GM23338 (cell line): ENCODE data around the gene ARHGAP42. TPM values are rescaled to one million over a fixed set of nuclear protein-coding genes. Genes with fewer than 3 reads are reported as not detected.

ENCODE experiments used
- ATAC-seq: fragments of 200-7000 bp; cut with Tn5 transposase; 3 replicates; pipeline ENCODE4 v1.9.1; 2020
- DNase-seq: peaks from one replicate; pipeline ENCODE4 v3.0.0-alpha.2; 2015; ENCODE audit warnings: low spot score
- H2AFZ ChIP-seq: fragments of 200-600 bp; sonication (generic); 2 replicates; pipeline ENCODE4 v1.8.0; 2016; ENCODE audit warnings: antibody characterized with exemption, mild to moderate bottlenecking, moderate library complexity
- H3F3A ChIP-seq: fragments of 200-600 bp; sonication (generic); replicated peaks from 2 replicates; pipeline ENCODE4 v1.8.0; 2017; ENCODE audit warnings: antibody characterized with exemption, mixed run types, low read depth
- H3K27ac ChIP-seq: fragments of 200-600 bp; sonication (generic); 2 replicates; pipeline ENCODE4 v1.6.1; 2016; ENCODE audit warnings: low read depth
- H3K27me3 ChIP-seq: fragments of 200-600 bp; sonication (generic); 2 replicates; pipeline ENCODE4 v1.8.0; 2016; ENCODE audit warnings: mild to moderate bottlenecking, mixed run types, moderate library complexity; ENCODE audit not compliant: insufficient read depth
- H3K36me3 ChIP-seq: fragments of 200-600 bp; sonication (generic); 2 replicates; pipeline ENCODE4 v1.8.0; 2016; ENCODE audit warnings: mild to moderate bottlenecking; ENCODE audit not compliant: insufficient read depth
- H3K4me1 ChIP-seq: fragments of 200-600 bp; sonication (generic); 2 replicates; pipeline ENCODE4 v1.8.0; 2016; ENCODE audit warnings: mild to moderate bottlenecking, moderate library complexity; ENCODE audit not compliant: insufficient read depth
- H3K4me2 ChIP-seq: fragments of 200-600 bp; sonication (generic); 2 replicates; pipeline ENCODE4 v1.7.1; 2017; ENCODE audit warnings: mixed run types
- H3K4me3 ChIP-seq: fragments of 200-600 bp; sonication (generic); 2 replicates; pipeline ENCODE4 v1.6.1; 2016; ENCODE audit warnings: mixed run types
- H3K79me2 ChIP-seq: fragments of 200-600 bp; sonication (generic); replicated peaks from 2 replicates; pipeline ENCODE4 v1.8.0; 2017; ENCODE audit warnings: mild to moderate bottlenecking; ENCODE audit not compliant: insufficient read depth
- H3K9me2 ChIP-seq: fragments of 200-600 bp; sonication (generic); 2 replicates; pipeline ENCODE4 v1.8.0; 2017; ENCODE audit not compliant: insufficient read depth
- H4K20me1 ChIP-seq: fragments of 200-600 bp; sonication (generic); replicated peaks from 2 replicates; pipeline ENCODE4 v1.8.0; 2017; ENCODE audit warnings: mild to moderate bottlenecking; ENCODE audit not compliant: insufficient read depth
- H3K27ac Mint-ChIP-seq: 2 replicates; pipeline ENCODE4 v1.8.0; 2020; ENCODE audit warnings: inconsistent platforms, mild to moderate bottlenecking, moderate library complexity, mixed read lengths
- H3K27me3 Mint-ChIP-seq: 3 replicates; pipeline ENCODE4 v1.8.0; 2022; ENCODE audit warnings: low read depth, mild to moderate bottlenecking, moderate library complexity, mixed read lengths, inconsistent platforms; ENCODE audit not compliant: insufficient read depth, poor library complexity
- H3K36me3 Mint-ChIP-seq: 3 replicates; pipeline ENCODE4 v1.8.0; 2021; ENCODE audit warnings: low read depth, mild to moderate bottlenecking, inconsistent platforms, moderate library complexity, mixed read lengths
- H3K4me1 Mint-ChIP-seq: 3 replicates; pipeline ENCODE4 v1.8.0; 2020; ENCODE audit warnings: mild to moderate bottlenecking, inconsistent platforms, mixed read lengths
- H3K4me3 Mint-ChIP-seq: 3 replicates; pipeline ENCODE4 v1.8.0; 2021; ENCODE audit warnings: moderate library complexity, mild to moderate bottlenecking, inconsistent platforms, mixed read lengths
- H3K9me3 Mint-ChIP-seq: 3 replicates; pipeline ENCODE4 v1.8.0; 2020; ENCODE audit warnings: moderate library complexity, mild to moderate bottlenecking, inconsistent platforms, mixed read lengths
- CREB1 ChIP-seq: fragments of 250-450 bp; sonication (Bioruptor Pico); IDR thresholded peaks from 2 replicates; pipeline ENCODE4 v1.5.0; 2020; ENCODE audit warnings: low read depth, mild to moderate bottlenecking, moderate library complexity
- CTCF ChIP-seq, 2 experiments: fragments of 200-600 bp in 1 of 2; sonication (generic) in 1 of 2; conservative IDR thresholded peaks; 2 replicates each; pipeline versions ENCODE4 v1.5.1 to v1.6.1; 2016 to 2017; ENCODE audit warnings: antibody characterized with exemption in 2 of 2, low read depth in 2 of 2, mild to moderate bottlenecking in 2 of 2, moderate library complexity in 1 of 2
- ETS1 ChIP-seq: IDR thresholded peaks from 2 replicates; pipeline ENCODE4 v1.6.1; 2016; ENCODE audit warnings: antibody characterized with exemption
- EZH2 ChIP-seq: fragments of 200-600 bp; sonication (generic); IDR thresholded peaks from one replicate; pipeline ENCODE4 v1.8.0; 2017; ENCODE audit warnings: antibody characterized with exemption, mild to moderate bottlenecking, low read depth; ENCODE audit not compliant: unreplicated experiment
- EZH2phosphoT487 ChIP-seq: fragments of 200-600 bp; sonication (generic); IDR thresholded peaks from one replicate; pipeline ENCODE4 v1.8.1; 2018; ENCODE audit warnings: antibody characterized with exemption; ENCODE audit not compliant: unreplicated experiment
- JUNB ChIP-seq: IDR thresholded peaks from one replicate; pipeline ENCODE4 v1.6.1; 2016; ENCODE audit warnings: antibody characterized with exemption; ENCODE audit not compliant: unreplicated experiment
- NANOG ChIP-seq: IDR thresholded peaks from 2 replicates; pipeline ENCODE4 v1.6.1; 2016; ENCODE audit warnings: antibody characterized with exemption, borderline replicate concordance
- POLR2AphosphoS5 ChIP-seq: IDR thresholded peaks from 2 replicates; pipeline ENCODE4 v1.6.1; 2016; ENCODE audit warnings: antibody characterized with exemption, low read depth
- STAT1 ChIP-seq: IDR thresholded peaks from one replicate; pipeline ENCODE4 v1.6.1; 2016; ENCODE audit warnings: antibody characterized with exemption; ENCODE audit not compliant: unreplicated experiment
- ZNF114 ChIP-seq: fragments of 250-450 bp; sonication (Bioruptor Pico); IDR thresholded peaks from 2 replicates; pipeline ENCODE4 v1.5.0; 2020; ENCODE audit warnings: mild to moderate bottlenecking, moderate library complexity
- ZNF331 ChIP-seq: fragments of 250-450 bp; sonication (Bioruptor Pico); IDR thresholded peaks from 2 replicates; pipeline ENCODE4 v1.5.0; 2020; ENCODE audit warnings: low read depth, mild to moderate bottlenecking, moderate library complexity
- polyA plus RNA-seq: library from polyadenylated mRNA; unstranded; fragments of >200 nt; fragmentation: Nextera tagmentation; extraction: Ambion mirVana; gene quantifications from 2 replicates; pipeline ENCODE4 v1.2.1, GENCODE V29; 2016
- total RNA-seq: library from RNA; depleted of rRNA; stranded (reverse); fragments of >200 nt; shearing (Covaris generic); gene quantifications from 2 replicates; pipeline ENCODE4 v1.2.3, GENCODE V29; 2014
- TF ChIP-seq, protein P1 (sequence below): IDR thresholded peaks from one replicate; pipeline ENCODE4 v1.6.1; 2018; ENCODE audit warnings: antibody characterized with exemption; ENCODE audit not compliant: unreplicated experiment

The ARHGAP42 gene
- total and polyA plus RNA-seq, 2 experiments from 2014 or later, result 23.7 to 35.7 TPM

DNA sequence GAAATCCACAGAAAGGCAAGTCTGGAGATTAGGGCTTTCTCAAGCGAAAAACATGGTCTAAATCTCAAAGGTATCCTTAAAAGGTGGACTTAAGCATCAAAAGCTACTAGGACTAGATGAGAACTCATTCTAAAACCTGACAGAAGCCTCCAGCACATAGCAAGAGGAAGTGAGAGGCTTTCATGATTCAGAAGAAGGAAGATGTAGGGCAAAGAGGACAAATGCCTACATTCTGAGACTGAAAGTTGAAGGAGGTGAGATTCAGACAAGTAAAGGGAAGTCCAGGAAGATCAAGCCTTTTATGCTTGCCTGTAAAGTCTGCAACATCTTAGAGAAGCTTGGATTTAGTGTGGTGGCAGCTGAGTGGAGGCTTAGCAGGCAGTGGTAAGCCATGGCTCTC is 343.6 kb downstream of the ARHGAP42 start:
- Mint-ChIP-seq H3K27me3 (no peaks in the 10 kb centered on the region), H3K36me3 (no peaks in the 10 kb centered on the region), H3K4me1 (peaks cover 3% of the 10 kb centered on the region; the same call in 2 of the 3 replicates), H3K27ac (no peak overlapping the region), H3K4me3 (no peak overlapping the region), H3K9me3 (no peaks in the 10 kb centered on the region)
- no peaks in the 10 kb centered on the region for H3K27me3 ChIP-seq
- TF ChIP-seq, protein P1, sequence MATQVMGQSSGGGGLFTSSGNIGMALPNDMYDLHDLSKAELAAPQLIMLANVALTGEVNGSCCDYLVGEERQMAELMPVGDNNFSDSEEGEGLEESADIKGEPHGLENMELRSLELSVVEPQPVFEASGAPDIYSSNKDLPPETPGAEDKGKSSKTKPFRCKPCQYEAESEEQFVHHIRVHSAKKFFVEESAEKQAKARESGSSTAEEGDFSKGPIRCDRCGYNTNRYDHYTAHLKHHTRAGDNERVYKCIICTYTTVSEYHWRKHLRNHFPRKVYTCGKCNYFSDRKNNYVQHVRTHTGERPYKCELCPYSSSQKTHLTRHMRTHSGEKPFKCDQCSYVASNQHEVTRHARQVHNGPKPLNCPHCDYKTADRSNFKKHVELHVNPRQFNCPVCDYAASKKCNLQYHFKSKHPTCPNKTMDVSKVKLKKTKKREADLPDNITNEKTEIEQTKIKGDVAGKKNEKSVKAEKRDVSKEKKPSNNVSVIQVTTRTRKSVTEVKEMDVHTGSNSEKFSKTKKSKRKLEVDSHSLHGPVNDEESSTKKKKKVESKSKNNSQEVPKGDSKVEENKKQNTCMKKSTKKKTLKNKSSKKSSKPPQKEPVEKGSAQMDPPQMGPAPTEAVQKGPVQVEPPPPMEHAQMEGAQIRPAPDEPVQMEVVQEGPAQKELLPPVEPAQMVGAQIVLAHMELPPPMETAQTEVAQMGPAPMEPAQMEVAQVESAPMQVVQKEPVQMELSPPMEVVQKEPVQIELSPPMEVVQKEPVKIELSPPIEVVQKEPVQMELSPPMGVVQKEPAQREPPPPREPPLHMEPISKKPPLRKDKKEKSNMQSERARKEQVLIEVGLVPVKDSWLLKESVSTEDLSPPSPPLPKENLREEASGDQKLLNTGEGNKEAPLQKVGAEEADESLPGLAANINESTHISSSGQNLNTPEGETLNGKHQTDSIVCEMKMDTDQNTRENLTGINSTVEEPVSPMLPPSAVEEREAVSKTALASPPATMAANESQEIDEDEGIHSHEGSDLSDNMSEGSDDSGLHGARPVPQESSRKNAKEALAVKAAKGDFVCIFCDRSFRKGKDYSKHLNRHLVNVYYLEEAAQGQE, result no peak
- TF ChIP-seq POLR2AphosphoS5, result no peak
- no peak for TF ChIP-seq NANOG
- TF ChIP-seq CTCF (conservative IDR thresholded peaks at IDR 0.05; ENCODE audit: low read depth in 2 of 2), result no peak
- no peak for TF ChIP-seq ETS1
- no peak for TF ChIP-seq JUNB
- no peak for TF ChIP-seq STAT1
- TF ChIP-seq EZH2, result no peak
- TF ChIP-seq ZNF331, result no peak
- TF ChIP-seq EZH2phosphoT487, result no peak
- TF ChIP-seq ZNF114 (CRISPR knock-in tag), result no peak
- TF ChIP-seq CREB1 (CRISPR knock-in tag), result no peak
- no peak for DNase-seq
- no peak overlapping the region for H3K4me2 ChIP-seq
- H3F3A ChIP-seq, result no peaks in the 10 kb centered on the region
- H2AFZ ChIP-seq, result no peak overlapping the region
- no peak for ATAC-seq
- no peak overlapping the region for H3K4me3 ChIP-seq
- H3K27ac ChIP-seq, result no peak overlapping the region
- no peaks in the 10 kb centered on the region for H4K20me1 ChIP-seq
- no peaks in the 10 kb centered on the region for H3K4me1 ChIP-seq
- H3K36me3 ChIP-seq, result no peaks in the 10 kb centered on the region
- no peaks in the 10 kb centered on the region for H3K79me2 ChIP-seq
- no peaks in the 10 kb centered on the region for H3K9me2 ChIP-seq
